ENCODE measurements around the gene NF2. TPM values are rescaled to one million over a fixed set of nuclear protein-coding genes. Genes with fewer than 3 reads are reported as not detected.
"Not testable (repeated sequence)": the region's sequence is repeated elsewhere in the genome, so short reads cannot be mapped to it uniquely, and the experiment has no call there.

Gene NF2
- total RNA-seq, 1 donor from 2014 or later = 57.7 TPM

DNA sequence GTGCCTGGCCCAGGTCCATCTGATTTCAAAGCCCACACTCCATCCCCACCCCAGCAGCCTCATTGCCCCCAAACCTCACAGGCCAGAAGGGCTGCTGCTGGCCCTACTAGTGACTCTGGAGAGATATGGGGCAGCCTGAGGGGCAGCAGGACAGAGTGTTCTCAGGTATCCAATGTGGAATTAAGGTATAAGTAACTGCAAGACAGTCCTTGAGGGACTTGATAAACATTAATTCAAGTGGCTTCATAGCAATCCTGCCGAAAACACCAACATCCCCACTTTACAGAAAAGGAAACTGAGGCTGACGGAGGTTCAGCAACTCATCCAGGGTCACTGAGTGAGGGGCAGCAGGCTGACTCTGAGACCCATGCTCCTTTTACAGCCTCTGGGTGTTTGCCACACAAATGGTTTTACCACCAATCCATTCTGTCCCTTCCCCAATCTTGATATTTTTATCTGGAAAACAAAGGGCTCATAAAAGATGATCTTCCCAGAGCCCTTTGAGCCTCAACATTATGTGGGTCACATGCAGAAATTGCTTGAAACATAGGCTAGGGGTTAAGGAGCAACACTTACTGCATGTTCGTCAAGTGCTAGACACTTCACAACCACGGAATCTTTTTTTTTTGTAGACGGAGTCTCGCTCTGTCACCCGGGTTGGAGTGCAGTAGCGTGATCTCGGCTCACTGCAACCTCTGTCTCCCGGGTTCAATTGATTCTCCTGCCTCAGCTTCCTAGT lies 24.8 kb upstream of the NF2 start:
- Mint-ChIP-seq H3K27ac (no peak overlapping the region), H3K27me3 (ENCODE audit: low read depth) (no peaks in the 10 kb centered on the region), H3K4me1 (ENCODE audit: low read depth) (peaks cover 12% of the 10 kb centered on the region), H3K36me3 (ENCODE audit: low read depth) (no peaks in the 10 kb centered on the region), H3K9me3 (no peaks in the 10 kb centered on the region), H3K4me3 (ENCODE audit: low read depth) (no peak overlapping the region)
- intact Hi-C loops (cut with micrococcal nuclease) = no loop called here
- no peak for DNase-seq (ENCODE audit: low spot score)

DNA sequence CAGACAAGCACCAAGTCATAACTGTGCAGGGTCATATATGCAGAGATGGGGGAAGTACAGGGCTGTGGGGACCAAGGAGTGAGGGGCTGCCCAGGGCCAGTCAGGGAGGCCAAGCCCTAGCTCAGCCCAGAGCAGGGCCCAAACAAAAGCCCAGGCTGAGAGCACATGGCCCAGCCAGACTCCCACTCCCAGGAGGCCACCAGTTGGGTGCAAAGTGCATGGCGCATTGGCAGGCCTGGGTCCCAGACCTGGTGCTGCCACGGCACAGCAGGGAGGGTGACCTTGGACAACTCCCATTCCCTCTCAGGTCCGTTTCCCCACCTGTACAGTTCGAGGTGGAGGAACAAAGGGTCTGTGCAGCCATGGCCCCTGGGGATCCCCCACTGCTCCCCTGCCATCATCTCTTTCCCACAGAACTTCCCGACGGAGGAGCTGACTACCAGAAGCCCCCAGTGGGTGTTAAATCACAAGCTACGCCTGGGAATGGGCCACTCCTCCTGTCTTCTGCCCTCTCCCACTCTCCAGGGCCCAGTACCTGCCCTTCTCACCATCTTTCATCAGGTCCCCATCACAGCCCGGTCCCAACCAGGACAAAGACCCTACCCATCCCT lies 23.1 kb upstream of the NF2 start:
- H3K27ac Mint-ChIP-seq = peak overlapping the region; percentile 93
- peaks cover 12% of the 10 kb centered on the region for H3K4me1 Mint-ChIP-seq (ENCODE audit: low read depth)
- H3K9me3 Mint-ChIP-seq = no peaks in the 10 kb centered on the region
- peak overlapping the region; percentile 92 for H3K4me3 Mint-ChIP-seq (ENCODE audit: low read depth)
- H3K36me3 Mint-ChIP-seq (ENCODE audit: low read depth) = no peaks in the 10 kb centered on the region
- intact Hi-C loops (cut with micrococcal nuclease) = no loop called here
- no peaks in the 10 kb centered on the region for H3K27me3 Mint-ChIP-seq (ENCODE audit: low read depth)
- no peak for DNase-seq (ENCODE audit: low spot score)

DNA sequence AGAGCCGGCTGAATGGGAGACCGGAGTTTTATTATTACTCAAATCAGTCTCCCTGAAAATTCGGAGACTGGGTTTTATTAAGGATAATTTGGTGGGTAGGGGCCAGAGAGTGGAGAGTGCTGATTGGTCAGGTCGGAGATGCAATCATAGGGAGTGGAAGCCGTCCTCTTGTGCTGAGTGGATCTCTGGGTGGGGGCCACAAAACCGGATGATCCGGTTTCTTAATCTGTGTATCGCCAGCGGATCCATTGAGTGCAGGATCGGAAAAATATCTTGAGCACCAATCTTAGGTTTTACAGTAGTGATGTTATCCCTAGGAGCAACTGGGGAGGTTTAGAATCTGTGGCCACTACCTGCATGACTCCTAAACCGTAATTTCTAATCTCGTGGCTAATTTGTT lies 21.6 kb upstream of the NF2 start:
- no peaks in the 10 kb centered on the region for H3K27me3 Mint-ChIP-seq (ENCODE audit: low read depth)
- H3K27ac Mint-ChIP-seq = peak overlapping the region; percentile 74

DNA sequence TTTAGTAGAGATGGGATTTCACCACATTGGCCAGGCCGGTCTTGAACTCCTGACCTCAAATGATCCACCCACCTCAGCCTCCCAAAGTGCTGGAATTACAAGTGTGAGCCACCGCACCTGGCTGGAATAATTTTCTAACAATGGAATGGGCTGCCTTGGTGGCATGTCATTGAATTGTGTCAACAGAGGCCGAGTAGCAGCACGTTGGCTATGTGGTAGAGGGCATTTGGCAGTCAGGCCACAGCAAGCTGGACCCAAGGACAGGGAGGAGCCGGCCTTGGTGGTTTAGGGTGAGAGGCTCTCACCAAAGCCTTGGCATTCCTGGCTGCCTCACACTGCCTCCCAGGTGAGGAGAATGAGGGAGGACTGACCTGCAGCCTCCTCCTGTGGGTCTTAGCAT lies 18.5 kb upstream of the NF2 start:
- DNase-seq (ENCODE audit: low spot score) = no peak
- Mint-ChIP-seq H3K4me3 (ENCODE audit: low read depth) (no peak overlapping the region), H3K27ac (no peak overlapping the region), H3K9me3 (no peaks in the 10 kb centered on the region), H3K4me1 (ENCODE audit: low read depth) (peaks cover 13% of the 10 kb centered on the region), H3K36me3 (ENCODE audit: low read depth) (no peaks in the 10 kb centered on the region), H3K27me3 (ENCODE audit: low read depth) (no peaks in the 10 kb centered on the region)
- intact Hi-C loops (cut with micrococcal nuclease) = no loop called here

More for the DNA sequence above, 21.6 kb upstream of the NF2 start:
- Mint-ChIP-seq H3K9me3 (no peaks in the 10 kb centered on the region), H3K4me1 (ENCODE audit: low read depth) (peaks cover 12% of the 10 kb centered on the region), H3K36me3 (ENCODE audit: low read depth) (no peaks in the 10 kb centered on the region), H3K4me3 (ENCODE audit: low read depth) (peak overlapping the region; percentile 92)
- no peak for DNase-seq (ENCODE audit: low spot score)
- intact Hi-C loops (cut with micrococcal nuclease) = loop anchor here (1.0 kb wide), 1 partner anchor 22 kb away; the partner anchor contains the start of gene NF2

DNA sequence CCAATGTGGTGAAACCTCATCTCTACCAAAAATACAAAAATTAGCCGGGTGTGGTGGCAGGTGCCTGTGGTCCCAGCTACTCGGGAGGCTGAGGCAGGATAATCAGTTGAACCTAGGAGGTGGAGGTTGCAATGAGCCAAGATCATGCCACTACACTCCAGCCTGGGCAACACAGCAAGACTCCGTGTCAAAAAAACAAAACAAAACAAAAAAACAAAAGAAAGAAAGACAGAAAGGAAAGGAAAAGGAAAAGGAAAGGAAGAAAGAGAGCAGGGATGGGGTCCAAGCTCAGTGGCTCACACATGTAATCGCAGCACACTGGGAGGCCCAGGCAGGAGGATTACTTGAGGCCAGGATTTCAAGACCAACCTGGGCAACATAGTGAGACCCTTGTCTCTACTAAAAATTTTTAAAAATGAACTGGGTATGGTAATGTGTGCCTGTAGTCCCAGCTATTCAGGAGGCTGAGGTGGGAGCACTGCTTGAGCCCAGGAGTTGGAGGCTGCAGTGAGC lies 17.2 kb upstream of the NF2 start:
- H3K27ac Mint-ChIP-seq; H3K27me3 Mint-ChIP-seq (ENCODE audit: low read depth); intact Hi-C loops (cut with micrococcal nuclease); H3K9me3 Mint-ChIP-seq; DNase-seq (ENCODE audit: low spot score); H3K36me3 Mint-ChIP-seq (ENCODE audit: low read depth); H3K4me3 Mint-ChIP-seq (ENCODE audit: low read depth): not testable (repeated sequence)
- peaks cover 15% of the 10 kb centered on the region for H3K4me1 Mint-ChIP-seq (ENCODE audit: low read depth)

DNA sequence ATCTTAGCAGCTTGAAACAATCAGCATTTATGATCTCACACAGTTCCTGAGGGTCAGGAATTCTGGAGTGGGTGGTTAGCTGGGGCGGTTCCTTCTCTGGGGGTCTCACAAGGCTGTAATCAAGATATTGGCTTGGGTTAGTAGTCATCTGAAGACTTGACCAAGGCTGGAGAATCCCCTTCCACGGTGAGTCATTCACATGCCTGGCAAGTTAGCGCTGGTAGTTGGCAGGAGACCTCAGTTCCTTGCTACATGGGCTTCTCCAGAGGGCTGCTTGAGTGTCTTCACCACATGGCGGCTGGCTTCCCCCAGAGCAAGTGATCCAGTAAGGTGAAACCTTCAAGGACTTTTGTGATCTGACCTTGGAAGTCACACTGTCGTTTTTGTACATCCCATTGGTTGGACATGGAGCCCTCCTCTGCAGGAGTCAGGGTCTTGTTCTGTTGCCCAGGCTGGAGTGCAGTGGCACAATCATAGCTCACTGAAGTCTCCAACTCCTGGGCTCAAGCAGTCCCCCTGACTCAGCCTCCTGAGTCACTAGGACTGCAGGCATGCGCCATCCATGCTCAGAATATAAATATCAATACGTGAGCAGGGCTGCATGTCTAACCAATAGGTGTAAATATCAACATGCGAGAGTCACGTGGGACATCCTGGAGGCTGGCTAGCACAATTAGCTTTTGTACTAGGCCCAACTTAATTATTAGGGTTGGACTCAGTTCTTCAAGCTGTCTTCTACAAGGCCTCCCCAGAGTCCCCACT lies 15.3 kb upstream of the NF2 start:
- Mint-ChIP-seq H3K36me3 (ENCODE audit: low read depth) (no peaks in the 10 kb centered on the region), H3K4me1 (ENCODE audit: low read depth) (peaks cover 10% of the 10 kb centered on the region), H3K9me3 (no peaks in the 10 kb centered on the region), H3K27me3 (ENCODE audit: low read depth) (no peaks in the 10 kb centered on the region), H3K27ac (no peak overlapping the region), H3K4me3 (ENCODE audit: low read depth) (no peak overlapping the region)
- DNase-seq (ENCODE audit: low spot score) = no peak
- intact Hi-C loops (cut with micrococcal nuclease) = no loop called here

DNA sequence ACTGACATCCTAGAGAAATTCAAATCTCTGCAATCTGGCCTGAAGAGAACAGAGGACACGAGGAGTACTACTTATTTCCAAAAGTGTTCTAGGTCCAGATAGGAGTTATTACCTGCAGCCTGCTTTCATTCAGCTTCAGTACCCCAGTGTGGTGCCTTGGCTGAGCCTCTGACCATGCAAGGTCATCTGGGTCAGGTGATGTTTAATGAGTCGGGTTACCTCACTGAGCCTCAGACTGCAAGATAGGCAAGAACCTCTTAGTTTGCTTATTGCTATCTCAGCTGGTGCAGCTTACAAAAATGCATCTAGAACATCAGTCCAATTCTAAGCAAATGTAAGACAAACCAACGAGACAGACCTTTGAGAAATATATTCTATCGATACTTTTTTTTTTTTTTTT lies 9.5 kb upstream of the NF2 start:
- Mint-ChIP-seq H3K36me3 (ENCODE audit: low read depth) (no peaks in the 10 kb centered on the region), H3K4me1 (ENCODE audit: low read depth) (peaks cover 15% of the 10 kb centered on the region), H3K27ac (no peak overlapping the region), H3K9me3 (peaks cover 4% of the 10 kb centered on the region), H3K27me3 (ENCODE audit: low read depth) (no peaks in the 10 kb centered on the region), H3K4me3 (ENCODE audit: low read depth) (no peak overlapping the region)
- no peak for DNase-seq (ENCODE audit: low spot score)
- intact Hi-C loops (cut with micrococcal nuclease) = no loop called here

DNA sequence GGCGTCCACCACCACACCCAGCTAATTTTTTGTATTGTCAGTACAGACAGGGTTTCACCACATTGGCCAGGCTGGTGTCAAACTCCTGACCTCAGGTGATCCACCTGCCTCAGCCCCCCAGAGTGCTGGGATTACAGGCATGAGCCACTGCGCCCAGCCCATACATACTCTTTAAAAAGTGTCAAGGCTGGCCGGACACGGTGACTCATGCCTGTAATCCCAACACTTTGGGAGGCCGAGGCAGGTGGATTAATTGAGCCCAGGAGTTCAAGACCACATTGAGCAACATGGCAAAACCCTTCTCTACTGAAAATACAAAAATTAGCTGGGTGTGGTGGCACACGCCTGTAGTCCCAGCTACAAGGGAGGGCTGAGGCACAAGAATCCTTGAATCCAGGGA lies 9.0 kb upstream of the NF2 start:
- H3K27me3 Mint-ChIP-seq (ENCODE audit: low read depth); H3K9me3 Mint-ChIP-seq; H3K27ac Mint-ChIP-seq; DNase-seq (ENCODE audit: low spot score); intact Hi-C loops (cut with micrococcal nuclease); H3K36me3 Mint-ChIP-seq (ENCODE audit: low read depth); H3K4me3 Mint-ChIP-seq (ENCODE audit: low read depth): not testable (repeated sequence)
- H3K4me1 Mint-ChIP-seq (ENCODE audit: low read depth) = peaks cover 15% of the 10 kb centered on the region

DNA sequence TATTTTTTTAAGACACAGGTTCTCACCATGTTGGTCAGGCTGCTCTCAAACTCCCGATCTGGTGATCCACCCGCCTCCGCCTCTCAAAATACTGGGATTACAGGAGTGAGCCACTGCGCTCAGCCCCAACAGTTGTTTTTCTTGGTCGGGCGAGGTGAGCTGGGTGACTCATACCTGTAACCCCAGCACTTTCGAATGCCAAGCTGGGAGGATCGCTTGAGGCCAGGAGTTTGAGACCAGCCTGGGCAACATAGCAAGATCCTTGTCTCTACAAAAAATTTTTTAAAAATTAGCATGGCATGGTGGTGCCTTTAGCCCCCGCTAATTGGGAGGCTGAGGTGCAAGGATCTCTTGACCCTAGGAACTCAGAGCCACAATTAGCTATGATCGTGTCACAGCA lies 7.0 kb upstream of the NF2 start:
- Mint-ChIP-seq H3K4me1 (ENCODE audit: low read depth) (peaks cover 5% of the 10 kb centered on the region), H3K27ac (no peak overlapping the region), H3K36me3 (ENCODE audit: low read depth) (no peaks in the 10 kb centered on the region), H3K27me3 (ENCODE audit: low read depth) (no peaks in the 10 kb centered on the region), H3K4me3 (ENCODE audit: low read depth) (no peak overlapping the region), H3K9me3 (peaks cover 4% of the 10 kb centered on the region)
- intact Hi-C loops (cut with micrococcal nuclease) = no loop called here
- no peak for DNase-seq (ENCODE audit: low spot score)

DNA sequence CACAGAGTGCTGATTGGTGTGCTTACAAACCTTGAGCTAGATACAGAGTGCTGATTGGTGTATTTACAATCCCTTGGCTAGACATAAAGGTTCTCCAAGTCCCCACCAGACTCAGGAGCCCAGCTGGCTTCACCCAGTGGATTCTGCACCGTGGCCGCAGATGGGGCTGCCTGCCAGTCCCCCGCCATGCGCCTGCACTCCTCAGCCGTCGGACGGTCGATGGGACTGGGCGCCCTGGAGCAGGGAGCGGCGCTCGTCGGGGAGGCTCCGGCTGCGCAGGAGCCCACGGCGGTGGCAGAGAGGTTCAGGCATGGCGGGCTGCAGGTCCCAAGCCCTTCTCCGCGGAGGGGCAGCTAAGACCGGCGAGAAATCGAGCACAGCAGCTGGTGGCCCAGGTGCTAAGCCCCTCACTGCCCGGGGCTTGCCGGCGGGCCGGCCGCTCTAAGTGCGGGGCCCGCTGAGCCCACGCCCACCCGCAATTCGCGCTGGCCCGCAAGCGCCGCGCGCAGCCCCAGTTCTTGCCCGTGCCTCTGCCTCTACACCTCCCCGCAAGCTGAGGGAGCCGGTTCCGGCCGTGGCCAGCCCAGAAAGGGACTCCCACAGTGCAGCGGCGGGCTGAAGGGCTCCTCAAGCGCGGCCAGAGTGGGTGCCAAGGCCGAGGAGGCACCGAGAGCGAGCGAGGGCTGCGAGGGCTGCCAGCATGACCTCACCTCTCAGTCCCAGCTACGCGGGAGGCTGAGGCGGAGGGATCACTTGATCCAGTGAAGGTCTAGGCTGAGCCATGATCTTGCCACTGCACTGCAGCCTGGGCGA lies 5.4 kb upstream of the NF2 start:
- H3K27ac Mint-ChIP-seq; intact Hi-C loops (cut with micrococcal nuclease); DNase-seq (ENCODE audit: low spot score); H3K4me1 Mint-ChIP-seq (ENCODE audit: low read depth); H3K36me3 Mint-ChIP-seq (ENCODE audit: low read depth); H3K9me3 Mint-ChIP-seq; H3K27me3 Mint-ChIP-seq (ENCODE audit: low read depth); H3K4me3 Mint-ChIP-seq (ENCODE audit: low read depth): not testable (repeated sequence)

DNA sequence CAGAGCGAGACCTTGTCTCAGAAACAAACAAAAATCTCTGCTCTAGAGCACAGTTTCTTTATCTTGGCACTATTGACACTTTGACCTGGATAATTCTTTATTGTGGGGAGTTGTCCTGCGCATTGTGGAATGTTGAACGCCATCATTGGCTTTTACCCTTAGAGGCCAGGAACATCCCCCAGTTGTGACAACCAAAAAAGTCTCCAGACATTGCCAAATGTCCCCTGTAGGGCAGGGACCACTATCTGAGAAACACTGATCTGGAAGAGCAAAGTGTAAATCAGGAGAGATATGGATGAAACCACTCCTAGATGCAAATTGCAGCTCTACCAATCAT lies 4.8 kb upstream of the NF2 start:
- intact Hi-C loops (cut with micrococcal nuclease) = no loop called here
- H3K36me3 Mint-ChIP-seq (ENCODE audit: low read depth) = no peaks in the 10 kb centered on the region
- H3K4me1 Mint-ChIP-seq (ENCODE audit: low read depth) = peaks cover 7% of the 10 kb centered on the region
- no peaks in the 10 kb centered on the region for H3K27me3 Mint-ChIP-seq (ENCODE audit: low read depth)
- peaks cover 4% of the 10 kb centered on the region for H3K9me3 Mint-ChIP-seq
- H3K27ac Mint-ChIP-seq = no peak overlapping the region
- H3K4me3 Mint-ChIP-seq (ENCODE audit: low read depth) = no peak overlapping the region
- DNase-seq (ENCODE audit: low spot score) = no peak

DNA sequence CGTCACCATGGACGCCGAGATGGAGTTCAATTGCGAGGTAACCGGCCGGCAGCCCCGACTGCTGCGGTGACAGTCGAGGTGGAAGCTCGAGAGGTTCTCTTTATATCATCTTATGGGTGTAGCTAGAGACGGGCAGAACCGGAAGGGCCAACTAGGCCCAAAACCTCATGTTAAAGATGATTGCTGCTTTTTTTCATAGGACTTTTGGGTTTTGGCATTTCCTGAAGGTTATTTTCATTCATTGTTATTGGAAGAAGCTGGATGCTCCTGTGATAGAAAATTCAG lies 585 bp downstream of the NF2 start:
- Mint-ChIP-seq H3K4me1 (ENCODE audit: low read depth) (peaks cover 23% of the 10 kb centered on the region), H3K4me3 (ENCODE audit: low read depth) (peak overlapping the region; percentile 97), H3K27me3 (ENCODE audit: low read depth) (no peaks in the 10 kb centered on the region), H3K36me3 (ENCODE audit: low read depth) (peaks cover 20% of the 10 kb centered on the region), H3K9me3 (no peaks in the 10 kb centered on the region), H3K27ac (peak overlapping the region; percentile 89)
- DNase-seq (ENCODE audit: low spot score) = no peak
- intact Hi-C loops (cut with micrococcal nuclease) = loop anchor here (5.0 kb wide), 2 partner anchors 233 to 663 kb away; partner anchors contain the start of genes ASCC2 and OSM
